Upper lobe of right lung (tissue), 1 donor: ENCODE measurements around the gene NHLRC4. TPM values are rescaled to one million over a fixed set of nuclear protein-coding genes. Genes with fewer than 3 reads are reported as not detected.

ENCODE experiments used
- ATAC-seq: fragments of 200-7000 bp; cut with Tn5 transposase; one replicate; pipeline ENCODE4 v1.9.1; 2020; ENCODE audit warnings: mild to moderate bottlenecking, moderate library complexity
- DNase-seq: peaks from one replicate; pipeline ENCODE4 v3.0.0-alpha.2; 2020
- H3K27ac ChIP-seq: fragments of 200-600 bp; one replicate; pipeline ENCODE4 v1.8.0; 2022
- H3K27me3 ChIP-seq: fragments of 200-600 bp; one replicate; pipeline ENCODE4 v1.8.0; 2022; ENCODE audit warnings: mild to moderate bottlenecking
- H3K36me3 ChIP-seq: fragments of 200-600 bp; one replicate; pipeline ENCODE4 v1.8.0; 2022
- H3K4me1 ChIP-seq: fragments of 200-600 bp; one replicate; pipeline ENCODE4 v1.8.0; 2022
- H3K4me3 ChIP-seq: fragments of 200-600 bp; one replicate; pipeline ENCODE4 v1.8.0; 2022; ENCODE audit warnings: mild to moderate bottlenecking
- H3K9me3 ChIP-seq: fragments of 200-600 bp; one replicate; pipeline ENCODE4 v1.8.0; 2022
- CTCF ChIP-seq: fragments of 200-600 bp; IDR thresholded peaks from one replicate; pipeline ENCODE4 v1.8.0; 2022; ENCODE audit warnings: antibody characterized with exemption
- intact Hi-C: fragments of 100-400 bp; cut with DNase I; formaldehyde crosslinking; loops from one replicate; pipeline ENCODE4 v1.11.0; 2022
- total RNA-seq: library from RNA; stranded (reverse); fragmentation: NEBNext Ultra II Directional; extraction: Animal tissue kit (Norgen Biotek cat#: 25700); gene quantifications from one replicate; pipeline ENCODE4 v1.2.1, GENCODE V29; 2021
- donor health status: DM: no; HTN: yes; CAD: no; lungs with severe emphysema.

The NHLRC4 gene
- total RNA-seq, 1 donor from 2014 or later: 0.98 TPM

- Histone ChIP-seq H3K36me3 (no peaks in the 10 kb centered on the region), H3K27me3 (no peaks in the 10 kb centered on the region), H3K27ac (peak overlapping the region; percentile 85), H3K9me3 (no peaks in the 10 kb centered on the region), H3K4me1 (peaks cover 56% of the 10 kb centered on the region), H3K4me3 (peak overlapping the region; percentile 86)
- no peak for TF ChIP-seq CTCF
- DNase-seq (peak; percentile 80), ATAC-seq (no peak)
- intact Hi-C loops: no loop called here
Measured at GRCh38 chr16:590188-590814, 23.5 kb downstream of the NHLRC4 start.

- TF ChIP-seq CTCF: no peak
- Histone ChIP-seq H3K9me3 (no peaks in the 10 kb centered on the region), H3K4me3 (peak overlapping the region; percentile 86), H3K4me1 (peaks cover 56% of the 10 kb centered on the region), H3K27me3 (no peaks in the 10 kb centered on the region), H3K36me3 (no peaks in the 10 kb centered on the region), H3K27ac (peak overlapping the region; percentile 85)
- intact Hi-C loops: no loop called here
- no peak for ATAC-seq
- DNase-seq: no peak
Measured at GRCh38 chr16:590815-591200, 24.0 kb downstream of the NHLRC4 start.

- Histone ChIP-seq H3K27me3 (no peaks in the 10 kb centered on the region), H3K9me3 (no peaks in the 10 kb centered on the region), H3K4me3 (peak overlapping the region; percentile 86), H3K36me3 (no peaks in the 10 kb centered on the region), H3K27ac (peak overlapping the region; percentile 85), H3K4me1 (peaks cover 56% of the 10 kb centered on the region)
- DNase-seq (no peak), ATAC-seq (no peak)
- no peak for TF ChIP-seq CTCF
- intact Hi-C loops: no loop called here
Measured at GRCh38 chr16:591231-591630, 24.4 kb downstream of the NHLRC4 start.

GRCh38 chr16:591892-592517, 25.2 kb downstream of the NHLRC4 start:
- Histone ChIP-seq H3K27me3 (no peaks in the 10 kb centered on the region), H3K4me1 (peaks cover 53% of the 10 kb centered on the region), H3K36me3 (no peaks in the 10 kb centered on the region), H3K27ac (peak overlapping the region; percentile 85), H3K4me3 (peak overlapping the region; percentile 86), H3K9me3 (no peaks in the 10 kb centered on the region)
- intact Hi-C loops: no loop called here
- ATAC-seq: no peak
- DNase-seq: no peak
- TF ChIP-seq CTCF: no peak

- H3K4me3 ChIP-seq: peak overlapping the region; percentile 19
- peaks cover 46% of the 10 kb centered on the region for H3K4me1 ChIP-seq
- H3K27ac ChIP-seq: peak overlapping the region; percentile 85
- DNase-seq (peak; percentile 90), ATAC-seq (peak; percentile 11)
- H3K27me3 ChIP-seq: no peaks in the 10 kb centered on the region
- intact Hi-C loops: no loop called here
- H3K36me3 ChIP-seq: no peaks in the 10 kb centered on the region
- no peaks in the 10 kb centered on the region for H3K9me3 ChIP-seq
- TF ChIP-seq CTCF: no peak
Measured at GRCh38 chr16:592518-593306, 25.9 kb downstream of the NHLRC4 start.
